Stimulated activated CD4-positive, alpha-beta T cell treated with anti-CD3 and anti-CD28 coated beads, TNF-alpha, amount 100 ng/mL, for 1 hour (primary cell): ENCODE data around the gene CSNK2A3.
"Not testable (repeated sequence)": the region's sequence is repeated elsewhere in the genome, so short reads cannot be mapped to it uniquely, and the experiment has no call there.

Experiments
- DNase-seq, 3 donors: peaks; one replicate each; pipeline ENCODE4 v3.0.0-alpha.2; 2020; ENCODE audit warnings: low read depth in 3 of 3, low spot score in 1 of 3

CSNK2A3 gene

DNA sequence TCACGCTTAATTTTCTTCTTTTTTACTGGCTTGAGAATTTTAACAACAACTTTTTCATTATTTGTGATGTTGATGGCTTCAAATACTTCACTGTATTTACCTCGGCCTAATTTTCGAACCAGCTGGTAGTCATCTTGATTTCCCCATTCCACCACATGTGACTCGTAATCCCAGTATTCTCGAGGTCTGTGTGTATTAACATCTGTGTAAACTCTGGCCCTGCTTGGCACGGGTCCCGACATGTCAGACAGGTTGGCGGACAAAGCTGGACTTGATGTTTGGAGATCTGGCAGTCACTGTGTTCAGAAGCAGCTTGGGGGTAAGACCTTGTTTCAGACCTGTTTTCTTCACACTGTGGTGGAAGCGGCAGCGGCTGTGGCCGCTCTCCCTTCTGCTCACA is at the start of gene CSNK2A3:
Gene CSNK2A3, minus strand, starts transcription at position 373 of the 400 bp plus-strand sequence. Its CDS starts 131 bp downstream, at position 242.
- not testable (repeated sequence) for DNase-seq

DNA sequence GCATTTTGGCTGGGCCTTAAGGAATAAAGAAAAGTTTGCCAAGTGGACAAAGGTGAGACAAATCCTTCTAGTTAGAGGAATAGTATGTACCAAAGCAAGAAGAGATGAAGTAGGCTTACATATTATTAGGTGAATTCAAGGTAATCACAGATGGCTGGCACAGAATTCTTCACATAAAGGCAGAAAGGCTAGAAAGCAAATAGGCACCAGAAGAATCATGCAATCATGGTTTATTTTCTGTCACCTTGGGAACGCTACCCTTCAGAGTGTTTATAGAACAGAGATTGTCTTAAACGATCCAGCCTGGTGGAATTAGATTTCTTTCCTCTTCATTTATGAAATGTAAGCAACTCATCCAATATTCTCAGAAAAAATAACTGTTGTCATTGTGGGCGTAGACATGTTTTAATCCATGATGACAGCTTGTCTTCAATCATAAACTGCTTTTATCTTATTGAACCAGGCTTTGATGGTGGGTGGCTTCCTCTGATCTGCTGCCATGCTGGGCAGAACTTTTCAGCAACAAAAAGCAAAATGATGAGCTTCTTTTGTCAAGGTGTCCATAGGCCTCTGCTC is 49.0 kb upstream of the CSNK2A3 start:
- no peak for DNase-seq

DNA sequence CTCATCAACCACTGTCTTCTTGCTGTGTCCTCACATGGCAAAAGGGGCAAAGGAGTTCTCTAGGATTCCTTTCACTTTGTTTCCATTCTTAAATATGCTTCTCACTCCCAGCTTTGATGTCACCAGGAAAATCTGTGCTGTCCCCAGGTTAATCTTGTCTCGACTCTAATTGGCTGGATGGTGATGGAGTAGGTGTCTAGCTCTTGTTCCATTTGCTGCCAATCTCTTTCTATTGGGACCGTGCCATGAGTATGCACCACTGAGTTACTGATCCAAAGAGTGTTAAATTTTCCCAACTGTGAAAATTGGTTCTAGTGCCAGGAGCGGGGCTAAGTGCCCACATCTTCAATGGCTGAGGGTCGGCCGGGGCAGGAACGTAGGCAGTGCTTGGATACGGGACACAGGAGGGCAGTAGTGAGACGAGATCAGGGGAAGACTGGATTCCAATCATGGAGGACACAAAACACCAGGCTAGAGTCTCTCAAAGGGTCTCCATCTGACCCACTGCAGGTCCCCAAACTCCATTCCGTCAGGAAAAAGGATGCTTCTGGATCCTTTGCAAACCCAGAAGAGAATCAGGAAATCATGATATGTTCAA is 47.7 kb upstream of the CSNK2A3 start:
- DNase-seq: no peak

DNA sequence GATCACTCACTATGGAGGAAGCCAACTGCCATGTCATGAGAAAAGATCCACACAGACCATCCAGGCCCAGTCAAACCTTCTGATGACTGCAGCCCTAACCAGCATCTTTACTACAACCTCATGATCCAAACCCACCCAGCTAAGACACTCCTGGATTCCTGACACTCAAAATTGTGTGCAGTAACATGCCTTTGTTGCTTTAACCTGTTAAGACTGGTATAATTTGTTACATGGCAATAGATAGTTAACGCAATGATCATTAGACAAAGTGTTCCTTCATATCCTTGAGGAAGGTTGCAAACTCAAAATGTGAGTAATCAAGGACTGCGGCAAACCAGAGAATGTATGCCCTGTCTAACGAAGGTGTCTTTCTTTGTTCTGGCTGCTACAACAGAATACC is 47.1 kb upstream of the CSNK2A3 start:
- DNase-seq: no peak

DNA sequence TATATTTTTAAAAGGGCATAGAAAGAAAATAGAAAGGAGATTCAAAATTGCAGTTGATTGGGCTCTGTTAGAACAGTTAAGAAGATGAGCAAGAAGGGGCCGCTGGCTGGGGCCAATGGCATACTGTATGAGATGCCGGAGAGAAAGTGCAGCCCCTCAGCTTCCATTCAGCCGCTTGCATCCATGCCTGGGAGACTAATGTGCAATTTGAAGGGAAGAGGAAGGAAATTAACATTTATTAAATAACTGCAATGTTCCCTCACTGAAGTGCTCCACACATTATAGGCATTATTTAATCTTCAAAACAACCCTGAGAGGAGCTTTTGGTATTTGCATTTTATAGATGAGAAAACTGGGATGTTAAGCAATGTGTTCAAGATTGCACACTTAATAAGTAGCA is 44.7 kb upstream of the CSNK2A3 start:
- DNase-seq: no peak

DNA sequence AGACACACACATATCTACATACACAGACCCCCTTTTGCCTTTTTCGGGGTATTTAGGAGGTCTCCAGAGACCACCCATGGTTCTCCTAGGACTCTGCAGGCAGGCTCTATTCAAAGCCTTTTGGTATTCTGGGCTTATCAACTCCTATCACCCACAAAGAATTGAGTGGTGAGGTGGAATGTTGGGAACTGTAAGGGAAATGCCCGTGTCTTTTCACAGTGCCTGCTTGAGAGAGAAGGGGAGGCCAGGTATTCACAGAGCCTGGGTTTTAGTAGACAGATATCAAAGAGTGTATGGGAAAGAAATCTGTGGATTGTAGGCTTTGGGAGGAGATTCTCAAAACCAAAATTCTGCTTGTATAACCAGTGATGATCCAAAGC is 44.0 kb upstream of the CSNK2A3 start:
- DNase-seq: no peak

GRCh38 chr11:11396301-11397035 is 43.4 kb upstream of the CSNK2A3 start:
- no peak for DNase-seq

- no peak for DNase-seq
Observed at GRCh38 chr11:11395126-11395525, 42.1 kb upstream of the CSNK2A3 start.

DNA sequence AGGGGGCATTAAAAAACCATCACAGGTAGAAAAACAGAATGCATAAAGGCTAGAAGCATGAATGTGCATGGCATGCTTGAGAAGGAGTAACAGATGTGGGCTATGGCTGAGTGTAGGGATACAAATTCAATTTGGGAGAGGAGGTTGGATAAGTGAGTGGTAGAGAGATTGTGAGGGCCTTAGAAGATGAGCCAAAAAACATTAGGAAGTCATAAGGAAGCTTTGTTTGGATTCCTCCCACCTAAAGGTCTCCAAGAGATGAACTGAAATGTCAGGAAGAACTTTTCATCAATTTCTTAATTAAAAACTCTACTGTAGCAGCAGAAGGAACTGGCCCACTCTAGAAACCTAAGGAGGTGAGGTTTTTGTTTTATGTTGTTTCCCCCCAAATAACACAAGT is 41.2 kb upstream of the CSNK2A3 start:
- DNase-seq: no peak

GRCh38 chr11:11391796-11392463 is 38.9 kb upstream of the CSNK2A3 start:
- no peak for DNase-seq

DNA sequence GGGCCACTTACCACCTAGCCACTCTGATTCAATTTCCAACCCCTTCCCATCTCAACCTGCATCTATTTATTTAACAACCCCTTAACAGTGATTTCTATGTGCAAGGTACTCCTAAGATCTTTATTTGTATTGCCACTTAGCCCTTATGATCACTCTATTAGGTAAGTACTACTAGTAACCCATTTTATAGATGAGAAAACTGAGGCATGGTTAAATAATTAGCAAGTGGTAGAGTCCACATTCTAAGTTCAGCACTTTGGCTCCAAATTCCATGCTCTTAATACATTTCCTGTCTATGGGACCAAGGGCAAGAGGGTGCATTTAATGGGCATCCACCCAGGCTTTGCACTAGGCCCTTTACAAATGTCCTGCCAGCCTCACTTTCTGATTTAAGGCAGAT is 38.1 kb upstream of the CSNK2A3 start:
- no peak for DNase-seq

DNA sequence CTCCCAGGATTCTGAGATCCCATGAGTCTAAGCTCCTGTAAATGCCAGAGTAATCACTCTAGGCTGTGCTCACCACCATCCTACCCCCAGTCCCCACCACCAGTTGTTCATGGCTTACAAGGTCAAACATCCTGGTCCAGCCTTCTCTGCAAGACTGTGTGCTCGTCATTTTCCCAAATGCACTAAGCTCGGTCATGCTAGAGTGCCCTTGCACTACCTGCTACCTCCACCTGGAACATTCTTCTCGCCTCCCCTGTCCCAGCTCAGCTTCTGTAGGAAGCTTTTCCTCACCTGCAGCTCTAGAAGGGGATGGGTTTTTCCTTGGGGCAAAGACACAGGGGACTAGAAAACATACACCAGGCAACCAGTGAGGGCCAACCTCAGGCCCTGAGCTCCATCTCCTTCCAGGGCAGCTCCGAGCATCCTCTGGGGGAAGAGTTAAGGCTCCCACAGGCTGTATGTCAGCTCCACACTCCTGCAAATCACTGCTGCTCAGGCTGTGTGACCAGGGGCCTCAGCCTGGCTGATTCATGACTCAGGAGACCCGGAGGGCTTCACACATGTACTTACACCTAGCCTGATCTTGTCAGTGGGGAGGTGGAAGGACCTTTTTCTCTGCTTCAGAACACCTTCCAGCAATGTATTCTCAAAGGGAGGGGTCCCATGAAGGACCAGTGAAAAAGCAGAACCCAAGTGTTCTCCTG is 37.2 kb upstream of the CSNK2A3 start:
- no peak for DNase-seq

DNA sequence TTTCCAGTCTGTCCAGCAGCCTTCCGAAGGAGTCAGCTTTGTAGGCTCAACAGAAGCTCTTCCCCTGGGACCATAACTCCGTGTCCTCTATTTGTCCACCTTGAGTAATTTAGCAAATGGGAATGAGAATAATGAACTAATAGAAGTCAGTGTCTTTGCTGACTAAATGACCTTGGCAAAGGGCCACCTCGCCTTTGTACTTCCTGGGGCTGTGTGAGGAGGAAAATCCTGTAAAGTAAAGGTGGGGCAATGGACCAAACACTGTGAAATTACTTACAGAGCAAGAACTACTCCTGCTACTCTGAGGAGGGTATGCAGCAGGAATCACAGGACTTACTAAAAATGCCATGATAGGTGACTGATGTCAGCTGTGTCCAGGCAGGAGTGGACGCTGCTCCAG is 36.2 kb upstream of the CSNK2A3 start:
- DNase-seq: no peak

DNA sequence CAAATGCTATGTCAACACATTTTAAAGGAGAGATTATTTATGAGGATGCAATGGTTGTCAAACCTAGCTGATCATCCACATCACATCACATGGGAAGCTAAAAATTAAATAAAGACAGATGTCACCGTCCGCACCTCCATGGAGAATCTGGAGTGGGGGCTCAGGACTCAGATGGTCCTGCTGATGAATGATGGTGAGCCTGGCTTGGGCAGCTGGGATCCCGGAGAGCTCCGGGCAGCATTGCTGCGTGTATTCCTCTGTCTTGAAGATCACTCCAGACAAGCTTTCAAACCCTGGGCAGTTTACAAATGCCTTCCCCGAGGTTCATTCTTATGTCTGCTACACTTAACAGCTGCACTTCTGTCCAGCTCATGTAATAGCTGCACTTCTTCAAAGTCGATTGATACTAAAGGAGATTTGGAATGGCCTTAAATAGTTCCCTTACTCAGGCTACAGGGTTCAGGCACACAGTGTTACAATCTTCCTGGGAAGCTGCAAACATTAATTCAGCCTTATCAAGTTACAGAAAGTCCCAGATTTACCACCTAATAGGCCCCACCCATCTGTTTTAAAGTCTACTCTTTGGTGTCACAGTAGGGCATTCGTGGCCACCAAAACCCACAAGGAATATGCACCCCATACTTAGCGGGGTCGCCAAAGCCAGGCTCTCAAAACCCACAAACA is 34.7 kb upstream of the CSNK2A3 start:
- no peak for DNase-seq

GRCh38 chr11:11387207-11387606 is 34.2 kb upstream of the CSNK2A3 start:
- DNase-seq: no peak

- no peak for DNase-seq
Observed at GRCh38 chr11:11384829-11385228, 31.8 kb upstream of the CSNK2A3 start.

- no peak for DNase-seq
Observed at GRCh38 chr11:11383995-11384394, 30.9 kb upstream of the CSNK2A3 start.

GRCh38 chr11:11382858-11383532 is 29.9 kb upstream of the CSNK2A3 start:
- DNase-seq: no peak

DNA sequence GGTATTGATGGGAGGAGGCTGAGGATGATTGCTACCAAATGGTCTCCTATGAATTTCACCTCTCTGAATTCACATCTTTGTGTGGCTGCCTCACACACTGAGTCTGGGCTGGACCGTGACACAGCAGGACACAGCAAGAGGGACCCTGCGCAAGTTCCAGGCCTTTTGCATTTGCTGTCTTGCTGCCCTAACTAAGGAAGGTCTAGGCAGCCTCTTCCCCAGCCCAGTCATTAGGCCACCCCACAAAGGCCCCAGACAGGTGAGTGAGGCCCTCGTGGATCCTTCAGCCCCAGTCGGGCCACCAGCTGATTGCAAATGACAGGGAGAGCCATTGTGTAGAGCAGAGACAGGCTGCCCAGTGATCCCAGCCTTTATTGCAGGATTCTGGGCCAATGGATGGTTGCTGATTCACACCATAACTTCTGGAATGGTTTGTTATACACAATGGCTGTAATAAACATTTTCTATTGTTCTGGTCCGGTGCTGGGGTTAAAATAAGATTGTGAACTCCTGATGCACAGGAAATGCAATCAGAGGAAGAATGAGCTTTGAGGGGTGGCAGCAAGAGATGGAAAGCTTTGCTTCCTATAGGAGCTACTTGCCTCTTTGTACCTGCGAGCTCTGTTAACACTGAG is 28.5 kb upstream of the CSNK2A3 start:
- DNase-seq: no peak

DNA sequence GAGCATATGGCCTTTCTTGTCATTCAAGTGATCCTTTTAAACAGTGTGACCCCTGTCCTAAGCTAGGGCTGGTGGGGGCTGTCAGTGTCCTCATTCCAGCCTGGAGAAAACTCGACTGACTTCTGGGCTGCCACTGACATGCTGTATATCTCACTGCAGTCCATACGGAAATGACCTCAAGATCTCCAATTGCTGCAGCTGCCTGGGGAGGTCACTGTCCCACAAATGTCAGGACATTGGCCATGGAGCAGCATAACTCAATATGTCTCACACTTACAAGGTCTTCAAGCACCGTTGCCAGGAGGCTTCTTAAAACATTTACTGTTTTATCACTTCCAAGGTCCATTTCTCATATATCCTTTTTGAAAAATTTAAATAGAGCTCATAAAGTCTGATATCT is 27.8 kb upstream of the CSNK2A3 start:
- no peak for DNase-seq
